ENCODE results near the gene ZSCAN31.
A peak's percentile ranks its signal among the peaks of the same experiment; 100 is the strongest.
"Not testable (repeated sequence)": the region's sequence is repeated elsewhere in the genome, so short reads cannot be mapped to it uniquely, and the experiment has no call there.

Gene ZSCAN31

DNA sequence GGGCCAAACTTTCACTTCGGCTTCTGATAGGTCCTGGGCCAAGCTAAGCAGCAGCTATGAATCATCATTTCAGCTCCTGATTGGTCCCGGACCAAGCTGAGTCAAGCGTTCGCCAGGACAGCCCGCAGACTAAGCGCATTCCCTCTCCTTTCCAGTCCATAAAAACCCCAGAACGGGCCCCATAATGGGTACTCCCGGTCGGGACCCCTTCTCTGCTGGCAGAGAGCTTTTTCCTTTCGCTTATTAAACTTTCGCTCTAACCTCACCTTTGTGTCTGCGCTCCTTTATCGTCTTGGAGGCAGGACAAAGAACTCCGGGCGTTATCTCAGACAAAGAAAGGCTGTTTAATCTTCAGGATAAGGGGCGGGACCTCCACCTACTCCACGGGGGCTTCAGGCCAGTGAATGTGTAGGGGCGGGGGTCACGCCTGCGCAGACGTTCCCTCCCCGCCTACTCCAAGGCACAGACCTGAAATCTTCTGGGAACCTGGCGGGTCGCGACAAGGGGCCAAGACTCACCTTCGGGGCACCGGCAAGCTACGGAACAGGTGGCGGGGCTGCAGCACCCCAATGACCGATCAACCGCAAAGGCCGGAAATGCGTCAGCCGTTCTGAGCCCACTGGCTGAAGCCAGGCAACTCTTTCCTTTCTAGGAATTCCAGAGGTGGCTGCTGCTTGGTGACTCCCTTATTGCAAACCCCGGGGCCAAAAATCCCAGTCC lies at the start of gene ZSCAN31:
ZSCAN31 (minus strand) TSS at position 585 of the 720 bp plus-strand sequence. CDS start 6,465 bp downstream, outside the sequence.
- DNase-seq (ENCODE audit: low spot score), result peak; percentile 89

DNA sequence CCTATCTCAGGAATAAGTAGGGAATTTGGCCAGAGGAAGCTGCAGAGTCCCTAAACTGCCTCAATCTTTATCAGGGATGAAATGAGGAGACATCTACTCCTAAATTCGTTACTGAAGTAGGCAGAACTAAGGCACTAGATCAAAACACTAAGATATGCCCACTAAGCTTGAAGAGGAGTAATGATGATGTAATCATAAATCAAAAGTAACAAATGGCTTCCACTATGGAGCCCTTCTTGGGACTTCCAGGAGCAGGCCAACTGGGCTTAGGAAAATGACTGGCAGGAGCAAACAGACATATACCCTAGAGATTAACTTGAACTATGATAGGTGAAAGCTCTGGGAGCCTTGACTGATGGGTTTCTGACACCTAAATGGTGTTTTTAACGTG lies 48.2 kb upstream of the ZSCAN31 start:
- no peak for DNase-seq (ENCODE audit: low spot score)

DNA sequence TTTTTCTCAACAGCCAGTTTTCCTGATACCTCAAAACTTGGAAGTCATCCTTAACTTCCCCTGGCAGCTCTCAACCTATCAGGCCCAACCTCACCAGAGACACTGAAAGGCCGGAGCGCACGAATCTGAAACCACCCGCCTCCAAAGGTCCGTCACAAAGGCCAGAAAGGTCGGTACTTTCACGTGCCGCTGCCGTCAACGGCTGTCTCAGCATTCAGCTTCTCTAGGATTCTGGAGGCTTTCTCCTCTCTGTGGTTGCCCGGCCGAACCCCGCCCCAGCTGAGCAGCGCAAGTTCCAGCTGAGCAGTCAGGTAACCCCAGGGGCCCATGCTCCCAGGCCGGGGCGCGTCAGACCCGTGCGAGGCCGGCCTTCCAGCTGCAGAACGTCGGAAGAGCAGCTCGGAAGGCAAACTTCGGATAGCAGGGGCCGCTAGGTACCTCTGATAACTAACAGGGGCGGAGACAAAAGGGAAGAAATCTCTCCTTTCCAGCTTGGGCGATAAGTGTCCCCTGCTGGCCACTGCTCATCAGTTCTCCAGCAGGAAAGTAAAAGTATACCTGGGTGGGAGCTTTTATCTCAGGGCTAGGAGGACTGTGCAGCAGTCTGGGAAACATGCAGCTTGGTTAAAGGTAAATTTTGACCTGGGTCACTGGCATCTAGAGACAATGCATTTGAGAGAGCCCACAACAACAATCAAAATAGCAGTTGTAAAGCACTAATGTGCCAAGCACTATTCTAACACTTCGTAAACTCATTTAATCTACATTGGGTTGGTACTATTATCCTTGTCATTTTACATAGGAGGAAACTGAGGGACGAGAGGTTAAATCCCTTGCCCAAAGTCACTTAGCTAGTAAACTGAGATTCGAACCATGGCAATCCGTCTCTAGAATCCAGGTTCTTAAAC lies 47.5 kb upstream of the ZSCAN31 start:
- peak; percentile 23 for DNase-seq (ENCODE audit: low spot score)

DNA sequence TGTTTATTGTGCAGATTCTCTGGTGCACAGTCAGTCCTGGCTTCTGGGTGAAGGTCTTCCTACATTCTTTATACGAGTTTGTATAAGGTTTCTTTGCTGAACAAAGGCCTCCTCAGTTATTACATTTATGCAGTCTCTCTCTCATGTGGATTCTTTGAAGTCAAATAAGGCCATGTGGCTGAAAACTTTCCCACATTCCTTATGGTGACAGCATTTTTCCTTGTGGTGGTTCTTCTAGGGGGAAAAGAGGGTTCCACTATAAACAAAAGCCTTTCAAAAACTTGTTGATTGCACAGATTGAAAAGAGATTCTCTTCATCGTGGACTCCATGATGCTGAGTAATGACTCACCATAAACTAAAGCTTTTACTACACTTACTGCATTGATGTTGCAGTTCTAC lies 44.4 kb upstream of the ZSCAN31 start:
- DNase-seq (ENCODE audit: low spot score), result no peak

DNA sequence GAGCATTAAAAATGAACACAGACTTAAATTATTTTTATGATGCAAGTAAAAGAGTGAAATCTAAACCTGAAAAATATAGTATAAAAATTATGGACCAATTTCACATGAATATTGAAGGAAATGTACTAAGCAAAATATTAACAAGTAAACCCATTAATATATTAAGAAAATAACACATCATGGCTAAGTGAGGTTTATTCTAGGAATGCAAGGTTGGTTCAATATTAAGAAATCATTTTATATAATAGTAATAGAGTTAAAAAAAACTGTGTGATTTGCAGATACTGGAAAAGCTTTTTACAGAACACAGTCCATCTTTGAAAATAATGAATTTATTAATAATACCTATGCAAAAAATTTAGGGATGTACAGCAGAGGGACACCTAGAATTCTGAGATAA lies 42.7 kb upstream of the ZSCAN31 start:
- DNase-seq (ENCODE audit: low spot score), result no peak

DNA sequence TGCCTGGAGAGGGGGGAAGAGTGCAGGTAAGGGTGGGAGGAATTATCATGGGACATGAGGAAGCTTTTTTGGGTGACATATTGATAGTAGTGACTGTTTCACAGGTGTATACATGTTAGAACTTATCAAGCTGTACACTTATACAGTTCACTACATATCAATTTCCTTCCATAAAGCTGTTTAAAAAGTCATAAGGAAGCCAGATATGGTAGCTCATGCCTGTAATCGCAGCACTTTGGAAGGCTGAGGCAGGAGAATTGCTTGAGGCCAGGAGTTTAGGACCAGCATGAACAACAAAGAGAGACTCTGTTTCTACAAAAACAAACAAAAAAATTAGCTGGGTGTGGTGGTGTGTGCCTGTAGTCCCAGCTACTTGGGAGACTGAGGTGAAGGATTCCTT lies 41.9 kb upstream of the ZSCAN31 start:
- DNase-seq (ENCODE audit: low spot score), result no peak

DNA sequence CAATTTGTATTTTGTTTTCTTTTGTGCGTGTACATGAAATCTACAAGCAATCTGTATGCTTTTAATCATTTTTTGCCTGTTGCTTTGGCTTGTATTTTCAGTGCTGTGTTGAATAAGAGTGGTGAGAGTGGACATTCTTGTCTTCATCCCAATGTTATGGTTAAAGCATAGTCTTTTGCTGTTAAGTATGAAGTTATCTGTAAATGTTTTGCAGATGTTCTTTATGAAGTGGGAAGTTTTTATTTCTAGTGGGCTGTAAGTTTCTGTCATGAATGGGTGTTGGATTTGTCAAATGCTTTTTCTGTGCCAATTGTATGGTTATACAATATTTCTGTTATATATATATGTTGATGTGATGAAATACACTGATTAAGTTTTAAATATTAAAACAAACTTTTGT lies 38.0 kb upstream of the ZSCAN31 start:
- DNase-seq (ENCODE audit: low spot score), result no peak

DNA sequence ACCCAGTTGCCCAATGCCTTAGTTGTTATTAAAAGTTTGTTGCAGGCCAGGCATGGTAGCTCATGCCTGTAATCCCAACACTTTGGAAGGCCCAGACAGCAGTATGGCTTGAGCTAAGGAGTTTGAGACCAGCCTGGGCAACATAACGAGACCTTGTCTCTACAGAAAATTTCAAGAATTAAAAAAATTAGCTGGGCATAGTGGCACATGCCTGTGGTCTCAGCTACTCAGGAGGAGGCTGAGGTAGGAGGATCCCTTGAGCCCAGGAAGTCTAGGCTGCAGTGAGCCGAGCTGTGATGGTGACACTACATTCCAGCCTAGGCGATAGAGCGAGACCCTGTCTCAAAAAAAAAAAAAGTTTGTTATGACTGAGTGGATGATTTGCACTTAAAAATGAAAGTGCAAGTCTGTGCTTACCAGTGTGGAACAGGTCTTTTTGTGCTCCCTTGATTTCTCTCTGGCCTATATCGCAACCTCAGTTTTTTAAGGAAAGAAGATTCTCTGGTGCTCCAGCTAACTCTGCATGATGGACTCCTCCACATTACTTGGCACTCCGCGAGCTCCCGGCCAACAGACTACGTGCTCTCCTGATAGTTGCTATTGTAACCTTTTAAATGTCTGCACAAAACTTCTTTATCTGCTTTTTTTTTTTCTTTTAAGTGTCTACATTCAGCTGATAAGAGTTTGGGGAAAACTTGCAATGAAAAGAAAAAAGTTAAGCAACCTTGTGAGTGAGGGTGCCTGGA lies 35.9 kb upstream of the ZSCAN31 start:
- no peak for DNase-seq (ENCODE audit: low spot score)

DNA sequence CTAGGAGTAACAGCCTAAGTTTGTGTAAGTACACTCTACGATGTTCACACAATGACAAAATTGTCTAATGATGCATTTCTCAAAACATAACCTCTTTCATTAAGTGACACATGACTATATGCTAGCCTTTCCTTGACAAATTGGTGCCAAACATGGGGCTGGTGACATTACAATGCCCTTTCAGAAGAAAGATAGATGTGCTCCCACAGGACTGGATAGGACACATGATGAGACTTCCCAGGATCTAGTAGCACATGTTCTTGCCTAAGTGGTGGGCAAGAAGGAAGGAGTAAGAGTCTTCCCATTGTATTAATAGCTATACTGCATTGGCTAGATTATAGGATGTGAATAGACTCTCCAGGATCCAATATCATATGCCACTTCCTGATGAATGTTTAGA lies 35.3 kb upstream of the ZSCAN31 start:
- DNase-seq (ENCODE audit: low spot score), result no peak

DNA sequence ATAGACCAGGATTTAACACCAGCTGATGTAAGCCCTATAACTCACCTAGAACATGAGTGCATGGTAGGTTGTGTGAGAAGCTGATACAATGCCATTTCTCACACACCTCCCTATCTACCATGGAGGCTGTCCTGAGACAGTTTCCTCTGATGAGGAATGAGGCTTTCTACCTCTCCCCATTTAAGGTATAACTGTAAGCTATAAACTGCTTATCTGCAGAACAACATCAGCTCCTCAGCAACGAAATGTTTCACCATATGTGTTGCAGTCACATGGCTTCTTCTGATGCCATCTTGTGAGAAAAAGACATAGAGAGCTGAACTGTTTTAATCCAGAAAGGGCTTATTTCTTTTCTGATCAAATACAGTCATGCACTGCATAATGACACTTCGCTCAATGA lies 34.5 kb upstream of the ZSCAN31 start:
- DNase-seq (ENCODE audit: low spot score), result no peak

DNA sequence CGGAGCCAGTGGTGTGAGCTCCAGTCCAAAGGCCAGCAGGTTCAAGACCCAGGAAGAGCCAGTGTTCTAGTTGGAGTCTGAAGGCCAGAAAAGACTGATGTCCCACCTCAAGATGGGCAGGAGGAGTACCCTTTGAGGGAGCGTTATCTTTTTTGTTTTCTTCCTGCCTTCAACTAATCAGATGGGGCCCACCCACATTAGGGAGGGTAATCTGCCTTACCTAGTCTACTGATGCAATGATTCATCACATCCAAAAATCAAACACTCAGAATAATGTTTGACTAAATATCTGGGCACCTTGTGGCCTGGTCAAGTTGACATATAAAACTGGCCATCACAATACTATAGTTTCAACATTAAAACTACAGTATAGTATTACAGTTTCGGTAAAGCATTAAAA lies 33.5 kb upstream of the ZSCAN31 start:
- no peak for DNase-seq (ENCODE audit: low spot score)

DNA sequence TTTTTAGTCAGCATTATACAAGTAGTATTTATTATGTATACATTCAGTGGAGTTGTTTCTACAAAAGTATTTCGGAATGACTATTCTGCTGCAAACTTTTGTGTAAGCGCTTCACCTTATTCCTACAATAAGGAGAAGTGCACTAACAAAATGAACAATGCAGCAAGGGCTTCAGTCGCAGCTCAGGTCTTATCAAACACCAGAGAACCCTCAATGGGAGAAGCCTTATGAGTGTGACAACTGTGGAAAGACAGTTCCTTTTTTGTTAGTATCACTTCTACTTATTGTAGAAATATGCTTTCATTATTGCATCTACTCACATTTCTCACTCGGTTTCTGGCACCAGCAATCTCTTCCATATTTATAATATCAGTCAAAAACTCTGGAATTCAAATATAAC lies 32.6 kb upstream of the ZSCAN31 start:
- DNase-seq (ENCODE audit: low spot score), result no peak

DNA sequence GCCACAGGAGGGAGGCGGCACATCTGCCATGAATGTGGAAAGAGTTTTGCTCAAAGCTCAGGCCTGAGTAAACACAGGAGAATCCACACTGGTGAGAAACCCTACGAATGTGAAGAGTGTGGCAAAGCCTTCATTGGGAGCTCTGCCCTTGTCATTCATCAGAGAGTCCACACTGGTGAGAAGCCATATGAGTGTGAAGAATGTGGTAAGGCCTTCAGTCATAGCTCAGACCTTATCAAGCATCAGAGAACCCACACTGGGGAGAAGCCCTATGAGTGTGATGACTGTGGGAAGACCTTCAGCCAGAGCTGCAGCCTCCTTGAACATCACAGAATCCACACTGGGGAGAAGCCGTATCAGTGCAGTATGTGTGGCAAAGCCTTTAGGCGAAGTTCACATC lies 29.6 kb upstream of the ZSCAN31 start:
- not testable (repeated sequence) for DNase-seq (ENCODE audit: low spot score)

DNA sequence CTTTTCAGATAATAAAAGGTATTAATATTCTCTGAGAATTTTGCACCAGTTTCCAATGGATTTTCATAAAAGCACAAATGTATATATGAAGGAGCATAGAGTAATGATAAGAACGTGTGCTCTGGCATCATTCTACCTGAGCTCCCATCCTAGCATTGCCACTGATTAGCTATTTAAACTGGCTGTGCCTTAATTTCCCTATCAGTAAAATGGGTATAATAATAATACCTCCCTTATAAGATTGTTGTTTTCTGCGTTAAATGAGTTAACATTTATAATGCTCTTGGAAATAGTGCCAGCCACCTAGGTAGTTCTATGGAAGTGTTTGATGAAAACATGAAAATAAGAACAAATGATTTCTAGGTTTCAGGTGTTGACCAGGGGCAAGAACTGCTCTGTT lies 25.0 kb upstream of the ZSCAN31 start:
- no peak for DNase-seq (ENCODE audit: low spot score)

DNA sequence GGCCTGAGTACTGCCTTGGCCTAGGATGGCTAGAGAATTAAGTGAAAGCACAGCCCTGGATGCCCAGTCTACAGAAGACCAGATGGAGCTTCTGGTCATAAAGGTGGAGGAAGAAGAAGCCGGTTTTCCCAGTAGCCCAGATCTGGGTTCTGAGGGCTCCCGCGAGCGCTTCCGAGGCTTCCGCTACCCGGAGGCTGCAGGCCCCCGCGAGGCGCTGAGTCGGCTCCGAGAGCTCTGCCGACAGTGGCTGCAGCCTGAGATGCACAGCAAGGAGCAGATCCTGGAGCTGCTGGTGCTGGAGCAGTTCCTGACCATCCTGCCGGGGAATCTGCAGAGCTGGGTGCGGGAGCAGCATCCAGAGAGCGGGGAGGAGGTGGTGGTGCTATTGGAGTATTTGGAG lies 23.6 kb upstream of the ZSCAN31 start:
- DNase-seq (ENCODE audit: low spot score), result not testable (repeated sequence)

DNA sequence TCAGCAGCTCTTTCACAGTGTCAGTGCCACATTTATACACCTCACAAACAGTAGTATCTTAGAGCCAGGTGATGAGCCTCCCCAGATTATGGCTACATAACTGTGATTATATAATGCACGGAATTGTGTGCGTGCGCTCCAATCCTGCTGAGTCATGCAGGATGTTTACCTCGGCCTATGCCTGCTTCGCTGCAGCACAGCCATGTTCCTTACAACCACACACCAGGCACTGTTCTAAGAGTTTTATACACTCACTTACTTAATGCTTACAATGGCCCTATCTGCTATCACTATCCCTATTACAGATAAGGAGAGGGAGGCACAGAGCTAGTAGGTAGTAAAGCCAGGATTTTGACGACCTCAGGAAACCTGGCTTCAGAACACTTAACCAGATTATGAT lies 21.1 kb upstream of the ZSCAN31 start:
- DNase-seq (ENCODE audit: low spot score), result no peak

DNA sequence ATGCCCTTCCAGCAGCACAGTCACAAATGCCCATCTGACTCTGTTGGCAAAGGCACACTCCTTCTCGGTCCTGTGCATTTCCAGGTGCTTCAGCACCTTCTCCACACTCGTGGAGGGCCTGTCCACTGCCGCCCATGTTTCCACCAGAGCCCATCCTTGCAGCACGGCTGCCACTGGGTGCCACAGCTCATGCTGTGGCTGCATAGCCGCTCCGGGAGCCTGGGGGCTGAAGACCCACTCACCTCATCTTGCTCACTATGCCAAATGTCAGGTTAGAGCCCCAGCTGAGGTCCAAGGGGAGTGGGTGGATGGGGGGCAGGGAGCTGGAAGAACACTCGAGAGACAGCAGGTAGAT lies 20.7 kb upstream of the ZSCAN31 start:
- no peak for DNase-seq (ENCODE audit: low spot score)

DNA sequence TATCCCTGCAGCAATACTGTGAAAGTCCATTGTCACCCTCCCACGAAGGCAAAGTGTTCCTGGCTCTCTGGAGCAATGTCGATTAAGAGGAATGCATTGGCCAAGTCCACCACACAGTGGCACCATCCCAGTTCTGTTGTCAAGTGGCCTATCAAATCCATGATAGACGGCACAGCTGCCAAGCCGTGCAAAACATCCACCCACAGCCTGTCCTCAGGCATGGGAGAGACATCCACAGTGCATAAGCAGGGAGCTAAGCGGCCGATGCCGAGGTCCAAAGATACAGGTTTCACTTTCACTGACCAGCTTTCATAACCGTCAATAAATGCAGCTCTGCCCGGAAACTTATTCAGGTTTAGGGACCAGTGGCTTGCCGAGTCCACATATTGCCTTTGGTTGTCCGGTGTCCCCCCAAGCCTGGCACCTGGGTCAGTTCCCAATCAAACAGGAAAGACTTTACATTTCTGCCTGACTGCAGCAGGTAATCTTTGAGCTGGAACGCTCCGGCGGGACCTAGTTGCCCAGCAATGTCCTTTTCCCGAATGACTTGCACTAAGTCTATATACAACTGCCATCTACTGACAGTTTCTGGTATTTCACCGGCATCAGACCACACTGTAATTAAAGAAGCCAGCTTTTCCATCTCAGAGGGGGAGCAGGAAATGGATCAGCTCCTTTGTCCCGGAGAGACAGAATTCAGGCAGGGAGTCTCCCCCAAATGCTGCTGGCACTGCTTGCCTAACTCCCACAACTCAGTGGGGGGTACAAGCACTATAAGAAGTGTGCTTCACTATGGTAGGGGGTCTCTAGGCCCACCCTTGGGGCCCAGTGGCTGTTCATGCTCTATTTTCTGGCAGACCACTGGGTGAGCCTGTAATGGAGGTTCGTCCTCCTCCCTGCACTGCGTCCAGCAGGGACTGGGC lies 20.1 kb upstream of the ZSCAN31 start:
- peak; percentile 79 for DNase-seq (ENCODE audit: low spot score)

DNA sequence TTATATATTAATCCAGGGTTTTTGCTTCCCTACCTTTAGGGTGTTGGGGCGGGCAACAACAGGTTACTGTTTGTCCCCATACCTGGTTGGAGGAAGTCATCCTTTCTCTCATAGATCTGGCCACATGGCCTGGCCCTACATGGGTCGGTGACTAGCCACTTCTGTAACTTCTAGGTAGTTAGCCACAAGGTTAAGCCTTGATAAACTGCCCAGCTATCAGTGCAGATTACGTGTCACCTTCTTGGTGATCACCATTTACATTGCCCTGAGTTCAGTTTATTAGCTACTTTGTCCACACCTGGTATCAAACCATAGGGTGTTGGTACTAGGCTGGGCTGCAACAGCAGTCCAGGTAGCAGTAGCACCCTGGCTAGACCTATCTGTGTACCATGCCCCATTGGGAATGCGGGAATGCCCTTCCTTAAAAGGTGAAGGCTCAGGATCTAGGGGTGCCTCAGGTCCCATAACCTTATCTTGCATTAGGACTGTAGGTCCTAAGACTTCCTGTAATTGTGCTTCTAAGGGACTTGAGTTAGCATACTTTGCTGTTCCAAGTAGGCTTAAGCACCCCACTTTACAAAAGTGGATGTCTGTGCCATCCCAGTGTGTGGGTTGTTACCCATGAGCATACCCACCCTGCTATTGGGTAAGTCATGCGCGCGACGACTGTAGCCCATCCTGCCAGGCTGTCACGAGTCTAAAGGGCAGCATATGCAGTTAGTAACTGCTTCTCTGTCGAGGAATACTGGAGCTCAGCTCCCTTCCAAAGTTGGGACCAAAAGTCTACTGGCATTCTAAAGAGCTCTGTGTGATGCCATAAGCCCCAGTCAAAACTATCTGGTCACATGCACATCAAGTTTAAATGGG lies 19.0 kb upstream of the ZSCAN31 start:
- no peak for DNase-seq (ENCODE audit: low spot score)

DNA sequence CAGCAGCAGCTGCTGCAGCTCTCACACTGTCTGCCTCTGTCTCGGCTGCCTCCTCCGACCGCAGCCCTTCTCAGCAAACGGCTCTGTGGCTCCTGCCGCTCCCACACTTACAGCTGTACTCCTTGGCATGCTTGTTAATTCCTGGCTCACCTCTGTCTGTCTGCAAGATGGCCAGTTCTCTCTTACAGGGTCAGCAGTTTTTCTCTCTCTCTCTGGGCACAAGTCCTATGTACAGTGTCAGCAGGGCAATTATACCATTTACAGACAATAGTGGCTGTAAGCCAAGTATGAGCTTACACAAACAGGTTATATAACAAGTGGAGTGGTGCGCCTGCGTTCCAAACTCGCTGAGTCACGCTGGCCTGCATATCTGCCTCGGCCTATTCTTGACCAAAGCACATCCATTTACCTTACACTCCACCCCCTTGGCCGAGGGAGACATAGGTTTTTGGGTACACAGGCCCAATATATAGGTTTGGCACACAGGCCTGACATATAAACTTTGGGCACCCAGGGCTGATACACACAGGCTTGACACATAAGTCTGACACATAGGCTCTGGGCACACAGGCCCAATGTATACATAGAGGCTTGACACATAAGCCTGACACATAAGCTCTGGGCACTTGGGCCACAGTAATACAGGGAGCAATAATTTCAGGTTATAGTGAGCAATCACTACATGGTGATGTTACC lies 18.2 kb upstream of the ZSCAN31 start:
- no peak for DNase-seq (ENCODE audit: low spot score)

Measured in CD4-positive, alpha-beta T cell treated with Interleukin-2 at 100 ng/mL for 4 hours (primary cell).